HUES64 (cell line): ENCODE data around the gene CUTA.

Source experiments
- H3K27ac ChIP-seq: 2 replicates; pipeline ENCODE4 v1.7.0; 2013; ENCODE audit warnings: low read depth, low read length, inconsistent platforms
- H3K27me3 ChIP-seq: 2 replicates; pipeline ENCODE4 v1.6.1; 2013; ENCODE audit warnings: mild to moderate bottlenecking, low read length; ENCODE audit not compliant: insufficient read depth
- H3K36me3 ChIP-seq: 2 replicates; pipeline ENCODE4 v1.6.1; 2013; ENCODE audit warnings: mild to moderate bottlenecking, low read length; ENCODE audit not compliant: insufficient read depth
- H3K4me1 ChIP-seq: 2 replicates; pipeline ENCODE4 v1.6.1; 2013; ENCODE audit warnings: mild to moderate bottlenecking, low read length, moderate library complexity; ENCODE audit not compliant: insufficient read depth
- H3K4me3 ChIP-seq: 2 replicates; pipeline ENCODE4 v1.5.1; 2013; ENCODE audit warnings: mild to moderate bottlenecking, low read length, moderate library complexity
- H3K9ac ChIP-seq: 2 replicates; pipeline ENCODE4 v1.6.1; 2013; ENCODE audit warnings: mild to moderate bottlenecking, low read depth, low read length
- H3K9me3 ChIP-seq: 2 replicates; pipeline ENCODE4 v1.6.1; 2013; ENCODE audit warnings: low read depth, low read length; ENCODE audit not compliant: insufficient read depth
- WGBS: fragments of 150-250, 120-280 bp; methylation state at CpG from one replicate; pipeline ENCODE4 v1.1.7; 2013; ENCODE audit warnings: missing lambda C conversion rate; 5-methylcytosine and 5-hydroxymethylcytosine counted together

The CUTA gene

DNA sequence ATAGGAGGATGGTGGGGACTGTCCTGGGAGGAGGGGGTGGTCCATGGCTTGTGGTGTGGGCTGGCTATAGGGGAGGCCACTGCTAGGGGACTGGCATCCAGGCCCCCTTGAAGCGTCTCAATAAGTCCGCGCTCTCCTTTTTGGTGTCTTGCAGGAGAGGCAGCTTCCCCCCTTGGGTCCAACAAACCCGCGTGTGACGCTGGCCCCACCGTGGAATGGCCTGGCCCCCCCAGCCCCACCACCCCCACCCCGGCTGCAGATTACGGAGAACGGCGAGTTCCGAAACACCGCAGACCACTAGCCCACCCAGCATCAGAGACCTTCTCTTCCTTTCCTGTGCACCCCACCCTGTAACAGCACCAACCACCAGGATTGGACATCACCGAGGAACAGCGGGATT, 33.7 kb upstream of the CUTA start:
- no peaks in the 10 kb centered on the region for H3K27me3 ChIP-seq
- H3K27ac ChIP-seq: no peak overlapping the region
- no peak overlapping the region for H3K4me3 ChIP-seq
- WGBS: 97% methylated on average over 15 of the region's 15 CpGs
- no peak overlapping the region for H3K9ac ChIP-seq
- peaks cover 63% of the 10 kb centered on the region for H3K36me3 ChIP-seq
- H3K9me3 ChIP-seq: no peaks in the 10 kb centered on the region
- no peaks in the 10 kb centered on the region for H3K4me1 ChIP-seq

GRCh38 chr6:33450434-33450833, 32.5 kb upstream of the CUTA start:
- 95% methylated on average over 3 of the region's 3 CpGs for WGBS
- no peak overlapping the region for H3K9ac ChIP-seq
- no peaks in the 10 kb centered on the region for H3K27me3 ChIP-seq
- no peak overlapping the region for H3K27ac ChIP-seq
- H3K36me3 ChIP-seq: peaks cover 63% of the 10 kb centered on the region
- H3K4me1 ChIP-seq: no peaks in the 10 kb centered on the region
- no peaks in the 10 kb centered on the region for H3K9me3 ChIP-seq
- no peak overlapping the region for H3K4me3 ChIP-seq

- 94% methylated on average over 10 of the region's 10 CpGs for WGBS
- Histone ChIP-seq H3K4me1 (no peaks in the 10 kb centered on the region), H3K36me3 (peaks cover 94% of the 10 kb centered on the region)
Observed at GRCh38 chr6:33446356-33446755, 28.4 kb upstream of the CUTA start.

GRCh38 chr6:33445119-33445603, 27.3 kb upstream of the CUTA start:
- no peak overlapping the region for H3K4me3 ChIP-seq

More at GRCh38 chr6:33446356-33446755, 28.4 kb upstream of the CUTA start:
- no peaks in the 10 kb centered on the region for H3K9me3 ChIP-seq
- H3K27me3 ChIP-seq: no peaks in the 10 kb centered on the region
- H3K27ac ChIP-seq: no peak overlapping the region
- H3K4me3 ChIP-seq: no peak overlapping the region
- H3K9ac ChIP-seq: no peak overlapping the region

DNA sequence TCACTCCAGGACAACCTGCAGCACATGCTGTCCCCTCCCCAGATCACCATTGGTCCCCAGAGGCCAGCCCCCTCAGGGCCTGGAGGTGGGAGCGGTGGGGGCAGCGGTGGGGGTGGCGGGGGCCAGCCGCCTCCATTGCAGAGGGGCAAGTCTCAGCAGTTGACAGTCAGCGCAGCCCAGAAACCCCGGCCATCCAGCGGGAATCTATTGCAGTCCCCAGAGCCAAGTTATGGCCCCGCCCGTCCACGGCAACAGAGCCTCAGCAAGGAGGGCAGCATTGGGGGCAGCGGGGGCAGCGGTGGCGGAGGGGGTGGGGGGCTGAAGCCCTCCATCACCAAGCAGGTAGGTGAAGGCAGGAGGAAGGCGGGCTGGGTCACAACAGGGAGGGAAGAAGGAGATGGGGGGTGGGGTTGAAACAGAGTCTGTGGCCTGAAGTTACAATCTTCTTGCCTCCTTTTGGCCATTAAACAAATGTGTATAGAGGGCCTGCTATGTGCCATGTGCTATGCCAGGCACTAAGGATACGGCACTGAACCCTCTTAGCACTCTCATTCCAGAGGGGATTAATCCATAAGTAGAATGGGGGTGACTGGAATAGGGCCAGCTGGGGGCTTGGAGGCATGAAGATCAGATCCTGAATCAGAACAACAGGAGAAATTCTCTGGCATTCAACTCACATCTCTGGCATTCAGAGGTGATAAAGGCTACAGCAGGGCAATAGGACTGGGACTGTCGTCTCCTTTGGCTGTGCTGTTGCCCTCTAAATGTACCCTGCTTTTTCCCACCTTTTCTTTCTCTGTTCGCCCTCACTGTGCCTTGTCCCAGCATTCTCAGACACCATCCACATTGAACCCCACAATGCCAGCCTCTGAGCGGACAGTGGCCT, 26.0 kb upstream of the CUTA start:
- H3K9ac ChIP-seq: no peak overlapping the region
- H3K27ac ChIP-seq: no peak overlapping the region
- H3K4me1 ChIP-seq: no peaks in the 10 kb centered on the region
- WGBS: 97% methylated on average over 18 of the region's 18 CpGs
- no peaks in the 10 kb centered on the region for H3K9me3 ChIP-seq
- no peak overlapping the region for H3K4me3 ChIP-seq
- H3K36me3 ChIP-seq: peaks cover 95% of the 10 kb centered on the region
- no peaks in the 10 kb centered on the region for H3K27me3 ChIP-seq

More at GRCh38 chr6:33445119-33445603, 27.3 kb upstream of the CUTA start:
- Histone ChIP-seq H3K9ac (no peak overlapping the region), H3K27ac (no peak overlapping the region), H3K27me3 (no peaks in the 10 kb centered on the region), H3K9me3 (no peaks in the 10 kb centered on the region), H3K36me3 (peaks cover 97% of the 10 kb centered on the region), H3K4me1 (no peaks in the 10 kb centered on the region)
- 98% methylated on average over 2 of the region's 3 CpGs for WGBS

- Histone ChIP-seq H3K9me3 (no peaks in the 10 kb centered on the region), H3K27ac (no peak overlapping the region), H3K4me3 (no peak overlapping the region), H3K27me3 (no peaks in the 10 kb centered on the region), H3K4me1 (no peaks in the 10 kb centered on the region), H3K9ac (no peak overlapping the region), H3K36me3 (peaks cover 95% of the 10 kb centered on the region)
- 96% methylated on average over 17 of the region's 17 CpGs for WGBS
Observed at GRCh38 chr6:33443025-33443424, 25.1 kb upstream of the CUTA start.

- Histone ChIP-seq H3K27me3 (no peaks in the 10 kb centered on the region), H3K4me1 (no peaks in the 10 kb centered on the region), H3K27ac (no peak overlapping the region), H3K9me3 (no peaks in the 10 kb centered on the region), H3K9ac (no peak overlapping the region), H3K4me3 (no peak overlapping the region), H3K36me3 (peaks cover 94% of the 10 kb centered on the region)
- whole genome bisulfite sequencing: 89% methylated on average over 8 of the region's 8 CpGs
Observed at GRCh38 chr6:33442283-33442682, 24.4 kb upstream of the CUTA start.

GRCh38 chr6:33441457-33441856, 23.6 kb upstream of the CUTA start:
- Histone ChIP-seq H3K9ac (no peak overlapping the region), H3K4me1 (no peaks in the 10 kb centered on the region), H3K4me3 (no peak overlapping the region), H3K27ac (no peak overlapping the region), H3K36me3 (peaks cover 94% of the 10 kb centered on the region), H3K27me3 (no peaks in the 10 kb centered on the region), H3K9me3 (no peaks in the 10 kb centered on the region)
- WGBS: 97% methylated on average over 9 of the region's 9 CpGs

DNA sequence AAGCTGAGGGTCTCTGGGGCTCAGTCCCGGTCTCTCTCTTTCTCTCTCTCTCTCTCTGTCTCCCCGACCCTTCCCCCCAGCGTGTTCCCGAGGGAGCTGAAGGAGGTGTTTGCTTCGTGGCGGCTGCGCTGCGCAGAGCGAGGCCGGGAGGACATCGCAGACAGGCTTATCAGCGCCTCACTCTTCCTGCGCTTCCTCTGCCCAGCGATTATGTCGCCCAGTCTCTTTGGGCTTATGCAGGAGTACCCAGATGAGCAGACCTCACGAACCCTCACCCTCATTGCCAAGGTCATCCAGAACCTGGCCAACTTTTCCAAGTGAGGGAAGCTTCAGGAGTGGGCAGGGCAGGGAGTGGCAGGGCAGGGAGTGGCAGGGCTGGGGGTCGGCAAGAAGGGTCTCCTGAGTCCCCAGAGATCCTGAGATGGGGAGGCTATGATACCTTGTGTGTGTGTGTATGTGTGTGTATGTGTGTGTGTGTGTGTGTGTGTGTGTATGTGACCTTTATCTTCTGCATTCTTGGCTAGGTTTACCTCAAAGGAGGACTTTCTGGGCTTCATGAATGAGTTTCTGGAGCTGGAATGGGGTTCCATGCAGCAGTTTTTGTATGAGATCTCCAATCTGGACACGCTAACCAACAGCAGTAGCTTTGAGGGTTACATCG, 22.9 kb upstream of the CUTA start:
- WGBS: 91% methylated on average over 19 of the region's 19 CpGs
- no peaks in the 10 kb centered on the region for H3K4me1 ChIP-seq
- H3K9me3 ChIP-seq: no peaks in the 10 kb centered on the region
- H3K9ac ChIP-seq: no peak overlapping the region
- H3K36me3 ChIP-seq: peaks cover 93% of the 10 kb centered on the region
- H3K27ac ChIP-seq: no peak overlapping the region
- H3K4me3 ChIP-seq: no peak overlapping the region
- H3K27me3 ChIP-seq: no peaks in the 10 kb centered on the region

DNA sequence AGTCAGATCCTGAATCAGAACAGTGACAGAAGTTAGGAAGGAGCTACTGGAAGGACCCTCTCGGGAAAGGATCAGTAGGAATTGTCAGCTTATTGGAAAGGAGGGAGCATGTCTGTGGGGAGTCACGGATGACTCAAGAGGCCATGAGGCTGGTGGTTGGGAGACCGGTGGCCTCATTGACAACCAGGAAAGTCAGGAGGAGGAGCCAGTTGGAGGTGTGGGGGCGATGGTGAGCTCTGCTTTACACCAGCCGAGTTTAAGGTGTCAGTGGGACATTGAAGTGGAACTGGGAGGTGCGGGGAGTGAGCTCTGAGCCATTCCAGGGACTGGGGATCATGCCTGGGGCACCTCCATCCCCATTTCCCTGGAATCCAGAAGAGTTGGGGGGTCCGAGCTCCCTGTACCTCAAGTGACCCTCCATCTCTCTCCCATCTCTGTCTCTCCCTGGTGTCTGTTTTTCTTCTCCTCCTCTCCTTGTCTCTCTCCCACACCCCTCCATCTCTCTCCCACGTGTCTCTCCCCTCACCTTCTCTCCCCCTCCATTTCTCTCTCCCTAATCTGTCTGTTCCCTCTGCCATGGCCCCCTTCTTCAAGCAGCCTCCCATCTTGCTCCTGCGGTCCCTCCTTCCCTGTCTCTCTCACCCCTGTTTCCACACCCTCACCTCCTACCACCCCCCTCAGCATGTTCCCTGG, 22.2 kb upstream of the CUTA start:
- Histone ChIP-seq H3K9ac (no peak overlapping the region), H3K4me1 (no peaks in the 10 kb centered on the region), H3K9me3 (no peaks in the 10 kb centered on the region), H3K27ac (no peak overlapping the region), H3K36me3 (peaks cover 93% of the 10 kb centered on the region), H3K4me3 (no peak overlapping the region), H3K27me3 (no peaks in the 10 kb centered on the region)
- WGBS: 79% methylated on average over 9 of the region's 9 CpGs
